Gastrocnemius medialis (tissue), 4 donors: ENCODE measurements around the gene SSR2. TPM values are rescaled to one million over a fixed set of nuclear protein-coding genes. Genes with fewer than 3 reads are reported as not detected.

Experiments
- ATAC-seq, 2 donors: fragments of 150-250 bp; one replicate each; pipeline ENCODE4 v1.9.1; 2016
- DNase-seq, 2 donors: peaks; one replicate each; pipeline ENCODE4 v3.0.0-alpha.2; 2019
- H3K27ac ChIP-seq, 4 donors: fragments of 200-600 bp; sonication (generic); 1 replicate in 1 of 4; 2 replicates in 3 of 4; pipeline ENCODE4 v1.5.1; 2016 to 2018; ENCODE audit warnings: mild to moderate bottlenecking in 2 of 4, moderate library complexity in 1 of 4
- H3K27me3 ChIP-seq, 3 donors: fragments of 200-600 bp; sonication (generic) in 2 of 3; 1 replicate in 1 of 3; 2 replicates in 2 of 3; pipeline versions ENCODE4 v1.5.1 to v1.6.0; 2016 to 2019; ENCODE audit warnings: mild to moderate bottlenecking in 1 of 3, moderate library complexity in 1 of 3
- H3K36me3 ChIP-seq, 2 donors: fragments of 200-600 bp; sonication (generic) in 1 of 2; one replicate each; pipeline ENCODE4 v1.5.1; 2017 to 2018
- H3K4me1 ChIP-seq, 2 donors: fragments of 200-600 bp; sonication (generic) in 1 of 2; one replicate each; pipeline ENCODE4 v1.5.1; 2016 to 2017; ENCODE audit warnings: mild to moderate bottlenecking in 2 of 2
- H3K4me3 ChIP-seq, 4 donors: fragments of 200-600 bp; sonication (generic) in 3 of 4; 1 replicate in 1 of 4; 2 replicates in 3 of 4; pipeline ENCODE4 v1.5.1; 2016 to 2019; ENCODE audit warnings: mild to moderate bottlenecking in 2 of 4
- H3K9me3 ChIP-seq, 3 donors: fragments of 200-600 bp; sonication (generic) in 2 of 3; 1 replicate in 1 of 3; 2 replicates in 2 of 3; pipeline ENCODE4 v1.5.1; 2016 to 2019
- POLR2A ChIP-seq, 2 donors: fragments of 450-650 bp; IDR thresholded peaks; one replicate each; pipeline ENCODE4 v1.6.1; 2017; ENCODE audit warnings: antibody characterized with exemption in 2 of 2, mild to moderate bottlenecking in 2 of 2, moderate library complexity in 2 of 2
- in situ Hi-C, 4 donors: fragments of 200-750 bp; cut with MboI; loops; one replicate each; pipeline versions ENCODE4 v1.15.0 to v1.8.0; 2017; ENCODE audit warnings: low sequenced_read_pairs in 4 of 4
- intact Hi-C: fragments of 100-400 bp; cut with DNase I; formaldehyde crosslinking; loops from one replicate; pipeline ENCODE4 v1.15.1; 2023; ENCODE audit warnings: low total_unique reads
- total RNA-seq, 4 donors: library from RNA; depleted of rRNA; stranded (reverse); fragments of >200 nt; gene quantifications; one replicate each; pipeline versions ENCODE4 v1.1.0 to v1.2.3, GENCODE V29; 2016
- TF ChIP-seq, protein P1 (sequence below), 5 experiments: fragments of 450-650 bp in 3 of 5; fragments of 200-600 bp in 2 of 5; sonication (generic) in 2 of 5; IDR thresholded peaks in 4 of 5; conservative IDR thresholded peaks in 1 of 5; 1 replicate in 4 of 5; 2 replicates in 1 of 5; pipeline ENCODE4 v1.5.1; 2016 to 2019; ENCODE audit warnings: antibody characterized with exemption in 5 of 5, mild to moderate bottlenecking in 3 of 5, moderate library complexity in 3 of 5

The SSR2 gene
- total RNA-seq, 4 donors from 2014 or later = 70.6 to 118 (median 108) TPM

DNA sequence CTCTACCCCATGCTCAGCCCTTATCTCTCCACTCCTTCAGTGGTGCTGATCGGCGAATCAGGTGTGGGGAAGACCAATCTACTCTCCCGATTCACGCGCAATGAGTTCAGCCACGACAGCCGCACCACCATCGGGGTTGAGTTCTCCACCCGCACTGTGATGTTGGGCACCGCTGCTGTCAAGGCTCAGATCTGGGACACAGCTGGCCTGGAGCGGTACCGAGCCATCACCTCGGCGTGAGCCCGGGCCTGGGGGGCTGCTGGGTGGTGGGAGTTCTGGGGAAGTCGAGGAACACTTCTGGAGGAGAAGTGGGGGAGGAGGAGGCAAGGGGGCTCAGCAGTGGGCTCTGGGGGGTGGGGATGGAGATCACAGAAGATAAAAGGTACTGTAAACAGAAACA is 45.1 kb upstream of the SSR2 start:
- intact Hi-C loops (no loop called here), in situ Hi-C loops (loop anchor here in 1 of 4 donors (25.0 kb wide), 1 partner anchor 671 kb away; the partner anchor contains the start of genes ISG20L2, METTL25B and MRPL24)
- DNase-seq (no peak), ATAC-seq (no peak)
- H3K27ac ChIP-seq = no peak overlapping the region
- TF ChIP-seq, protein P1, sequence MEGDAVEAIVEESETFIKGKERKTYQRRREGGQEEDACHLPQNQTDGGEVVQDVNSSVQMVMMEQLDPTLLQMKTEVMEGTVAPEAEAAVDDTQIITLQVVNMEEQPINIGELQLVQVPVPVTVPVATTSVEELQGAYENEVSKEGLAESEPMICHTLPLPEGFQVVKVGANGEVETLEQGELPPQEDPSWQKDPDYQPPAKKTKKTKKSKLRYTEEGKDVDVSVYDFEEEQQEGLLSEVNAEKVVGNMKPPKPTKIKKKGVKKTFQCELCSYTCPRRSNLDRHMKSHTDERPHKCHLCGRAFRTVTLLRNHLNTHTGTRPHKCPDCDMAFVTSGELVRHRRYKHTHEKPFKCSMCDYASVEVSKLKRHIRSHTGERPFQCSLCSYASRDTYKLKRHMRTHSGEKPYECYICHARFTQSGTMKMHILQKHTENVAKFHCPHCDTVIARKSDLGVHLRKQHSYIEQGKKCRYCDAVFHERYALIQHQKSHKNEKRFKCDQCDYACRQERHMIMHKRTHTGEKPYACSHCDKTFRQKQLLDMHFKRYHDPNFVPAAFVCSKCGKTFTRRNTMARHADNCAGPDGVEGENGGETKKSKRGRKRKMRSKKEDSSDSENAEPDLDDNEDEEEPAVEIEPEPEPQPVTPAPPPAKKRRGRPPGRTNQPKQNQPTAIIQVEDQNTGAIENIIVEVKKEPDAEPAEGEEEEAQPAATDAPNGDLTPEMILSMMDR (IDR thresholded peaks at IDR 0.05 in 4 of 5, conservative IDR thresholded peaks at IDR 0.05 in 1 of 5) = no peak
- no peak for TF ChIP-seq POLR2A (IDR thresholded peaks at IDR 0.05)
- no peak overlapping the region for H3K4me3 ChIP-seq
- H3K27me3 ChIP-seq = no peaks in the 10 kb centered on the region
- H3K36me3 ChIP-seq = no peaks in the 10 kb centered on the region
- no peaks in the 10 kb centered on the region for H3K9me3 ChIP-seq
- H3K4me1 ChIP-seq = peaks cover 0 to 9% of the 10 kb centered on the region in 2 donors

DNA sequence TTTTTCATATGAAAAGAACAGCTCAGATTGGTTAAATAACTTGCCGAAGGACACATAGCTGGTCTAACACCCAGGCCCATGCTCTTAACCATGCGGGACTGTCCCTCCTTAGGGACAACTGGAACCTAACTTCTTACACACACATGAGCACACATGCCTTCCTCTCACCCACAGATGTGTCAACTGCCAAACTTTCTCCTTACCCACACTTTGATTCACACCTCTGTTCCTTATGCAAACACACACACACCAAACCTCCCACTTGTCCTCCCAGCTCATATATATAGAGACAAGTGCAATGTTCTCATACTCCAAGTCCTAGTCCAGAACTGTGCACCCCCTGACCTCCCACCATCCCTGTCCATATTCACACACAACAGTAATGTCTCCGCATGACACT is 44.5 kb upstream of the SSR2 start:
- H3K4me3 ChIP-seq = no peak overlapping the region
- H3K4me1 ChIP-seq = peaks cover 0 to 6% of the 10 kb centered on the region in 2 donors
- H3K27me3 ChIP-seq = no peaks in the 10 kb centered on the region
- TF ChIP-seq, protein P1 (IDR thresholded peaks at IDR 0.05 in 4 of 5, conservative IDR thresholded peaks at IDR 0.05 in 1 of 5) = no peak
- no peak for TF ChIP-seq POLR2A (IDR thresholded peaks at IDR 0.05)
- no peaks in the 10 kb centered on the region for H3K36me3 ChIP-seq
- no peaks in the 10 kb centered on the region for H3K9me3 ChIP-seq
- H3K27ac ChIP-seq = no peak overlapping the region
- in situ Hi-C loops = loop anchor here in 1 of 4 donors (25.0 kb wide), 1 partner anchor 672 kb away; the partner anchor contains the start of genes ISG20L2, METTL25B and MRPL24
- intact Hi-C loops = no loop called here
- DNase-seq (no peak), ATAC-seq (no peak)

DNA sequence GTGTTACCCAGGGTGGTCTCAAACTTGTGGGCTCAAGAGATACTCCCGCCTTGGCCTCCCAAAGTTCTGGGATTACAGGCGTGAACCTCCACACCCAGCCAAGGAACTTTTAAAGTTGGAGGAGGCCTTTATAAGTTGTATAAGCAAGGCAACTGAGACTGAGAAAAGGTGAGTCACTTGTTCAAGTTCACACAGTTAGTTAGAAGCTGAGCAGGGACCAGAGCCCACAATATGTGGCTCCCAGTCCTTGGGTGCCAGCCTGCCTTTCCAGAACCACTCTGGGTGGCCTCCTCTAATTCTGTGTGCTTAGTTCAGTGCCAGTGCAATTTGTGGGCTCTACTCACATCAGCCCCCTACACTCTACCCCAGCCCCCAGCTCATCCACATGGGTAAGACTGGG is 43.9 kb upstream of the SSR2 start:
- no peaks in the 10 kb centered on the region for H3K36me3 ChIP-seq
- intact Hi-C loops = no loop called here
- in situ Hi-C loops = loop anchor here in 1 of 4 donors (25.0 kb wide), 1 partner anchor 673 kb away; the partner anchor contains the start of genes ISG20L2, METTL25B and MRPL24
- ATAC-seq (no peak), DNase-seq (no peak)
- peaks cover 0 to under 1% of the 10 kb centered on the region in 2 donors for H3K4me1 ChIP-seq
- no peaks in the 10 kb centered on the region for H3K27me3 ChIP-seq
- H3K4me3 ChIP-seq = no peak overlapping the region
- no peak overlapping the region for H3K27ac ChIP-seq
- TF ChIP-seq POLR2A (IDR thresholded peaks at IDR 0.05) = no peak
- TF ChIP-seq, protein P1 (IDR thresholded peaks at IDR 0.05 in 4 of 5, conservative IDR thresholded peaks at IDR 0.05 in 1 of 5) = no peak
- H3K9me3 ChIP-seq = no peaks in the 10 kb centered on the region

DNA sequence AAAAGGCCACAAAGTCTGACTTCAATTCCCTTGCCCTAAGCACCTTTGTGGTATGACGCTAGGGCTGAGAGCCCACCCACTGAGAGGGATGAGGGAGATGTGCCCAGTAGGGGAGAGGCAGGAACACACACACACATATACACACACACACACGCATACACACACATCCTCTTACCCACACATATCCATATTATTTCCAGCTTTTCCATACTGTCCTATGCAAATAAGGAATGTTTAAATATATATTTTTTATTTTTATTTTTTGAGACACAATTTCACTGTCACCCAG is 43.2 kb upstream of the SSR2 start:
- in situ Hi-C loops (loop anchor here in 1 of 4 donors (25.0 kb wide), 1 partner anchor 673 kb away; the partner anchor contains the start of genes ISG20L2, METTL25B and MRPL24), intact Hi-C loops (no loop called here)
- Histone ChIP-seq H3K36me3 (no peaks in the 10 kb centered on the region), H3K9me3 (no peaks in the 10 kb centered on the region), H3K27ac (no peak overlapping the region), H3K4me3 (no peak overlapping the region), H3K27me3 (no peaks in the 10 kb centered on the region), H3K4me1 (no peaks in the 10 kb centered on the region)
- no peak for ATAC-seq
- DNase-seq = no peak
- no peak for TF ChIP-seq POLR2A (IDR thresholded peaks at IDR 0.05)
- TF ChIP-seq, protein P1 (IDR thresholded peaks at IDR 0.05 in 4 of 5, conservative IDR thresholded peaks at IDR 0.05 in 1 of 5) = no peak

DNA sequence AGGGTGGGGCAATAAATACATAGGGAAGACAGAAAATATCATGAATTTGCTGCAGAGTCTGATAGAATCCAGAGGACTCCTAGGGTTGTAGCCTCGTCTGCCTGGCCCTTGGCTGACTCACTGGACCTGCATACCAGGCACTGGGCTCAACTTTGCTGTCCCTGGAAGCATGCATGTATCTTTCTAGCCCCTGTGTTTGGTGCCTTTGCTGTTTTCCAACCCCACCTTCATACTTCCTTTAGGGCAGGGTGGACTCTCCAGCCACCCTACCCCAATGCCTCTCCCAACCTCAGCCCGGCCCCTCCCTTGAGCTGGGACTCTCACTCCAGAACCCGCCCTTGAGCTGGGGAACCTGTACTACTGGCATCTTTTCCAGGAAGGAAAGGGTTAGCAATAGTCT is 41.4 kb upstream of the SSR2 start:
- TF ChIP-seq POLR2A (IDR thresholded peaks at IDR 0.05) = no peak
- TF ChIP-seq, protein P1 (IDR thresholded peaks at IDR 0.05 in 4 of 5, conservative IDR thresholded peaks at IDR 0.05 in 1 of 5) = no peak
- no peaks in the 10 kb centered on the region for H3K9me3 ChIP-seq
- no peaks in the 10 kb centered on the region for H3K4me1 ChIP-seq
- no peaks in the 10 kb centered on the region for H3K36me3 ChIP-seq
- H3K27me3 ChIP-seq = no peaks in the 10 kb centered on the region
- no peak overlapping the region for H3K4me3 ChIP-seq
- in situ Hi-C loops = loop anchor here in 1 of 4 donors (25.0 kb wide), 1 partner anchor 675 kb away; the partner anchor contains the start of genes ISG20L2, METTL25B and MRPL24
- intact Hi-C loops = no loop called here
- no peak overlapping the region for H3K27ac ChIP-seq
- DNase-seq (no peak), ATAC-seq (no peak)
